Measurements from ENCODE around the gene TPX2.
"Not testable (repeated sequence)": the region's sequence is repeated elsewhere in the genome, so short reads cannot be mapped to it uniquely, and the experiment has no call there.

DNA sequence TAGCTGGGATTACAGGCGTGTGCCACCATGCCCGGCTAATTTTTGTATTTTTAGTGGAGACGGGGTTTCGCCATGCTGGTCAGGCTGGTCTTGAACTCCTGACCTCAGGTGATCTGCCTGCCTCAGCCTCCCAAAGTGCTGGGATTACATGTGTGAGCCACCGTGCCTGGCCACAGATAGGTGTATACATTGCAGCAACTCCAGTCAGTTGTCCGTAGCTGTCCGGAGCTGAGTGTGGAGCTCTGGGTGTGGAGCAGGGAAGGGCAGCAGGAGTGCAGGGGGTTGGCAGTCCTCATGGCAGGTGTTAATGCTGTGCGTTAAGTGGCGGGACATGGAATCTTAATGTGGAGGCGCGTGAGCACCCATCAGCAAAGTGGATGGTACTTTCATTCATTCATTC, 88.9 kb downstream of the TPX2 start:
- TF ChIP-seq POLR2A (IDR thresholded peaks at IDR 0.05) = not testable (repeated sequence)
- TF ChIP-seq, protein P1, sequence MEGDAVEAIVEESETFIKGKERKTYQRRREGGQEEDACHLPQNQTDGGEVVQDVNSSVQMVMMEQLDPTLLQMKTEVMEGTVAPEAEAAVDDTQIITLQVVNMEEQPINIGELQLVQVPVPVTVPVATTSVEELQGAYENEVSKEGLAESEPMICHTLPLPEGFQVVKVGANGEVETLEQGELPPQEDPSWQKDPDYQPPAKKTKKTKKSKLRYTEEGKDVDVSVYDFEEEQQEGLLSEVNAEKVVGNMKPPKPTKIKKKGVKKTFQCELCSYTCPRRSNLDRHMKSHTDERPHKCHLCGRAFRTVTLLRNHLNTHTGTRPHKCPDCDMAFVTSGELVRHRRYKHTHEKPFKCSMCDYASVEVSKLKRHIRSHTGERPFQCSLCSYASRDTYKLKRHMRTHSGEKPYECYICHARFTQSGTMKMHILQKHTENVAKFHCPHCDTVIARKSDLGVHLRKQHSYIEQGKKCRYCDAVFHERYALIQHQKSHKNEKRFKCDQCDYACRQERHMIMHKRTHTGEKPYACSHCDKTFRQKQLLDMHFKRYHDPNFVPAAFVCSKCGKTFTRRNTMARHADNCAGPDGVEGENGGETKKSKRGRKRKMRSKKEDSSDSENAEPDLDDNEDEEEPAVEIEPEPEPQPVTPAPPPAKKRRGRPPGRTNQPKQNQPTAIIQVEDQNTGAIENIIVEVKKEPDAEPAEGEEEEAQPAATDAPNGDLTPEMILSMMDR (IDR thresholded peaks at IDR 0.05) = not testable (repeated sequence)

Data from lower leg skin (tissue), 3 donors.